Measurements from ENCODE around the gene HPS3. TPM values are rescaled to one million over a fixed set of nuclear protein-coding genes. Genes with fewer than 3 reads are reported as not detected.

HPS3 gene
- total RNA-seq, 4 donors from 2014 or later, result 7.3 to 15.8 (median 11.8) TPM

DNA sequence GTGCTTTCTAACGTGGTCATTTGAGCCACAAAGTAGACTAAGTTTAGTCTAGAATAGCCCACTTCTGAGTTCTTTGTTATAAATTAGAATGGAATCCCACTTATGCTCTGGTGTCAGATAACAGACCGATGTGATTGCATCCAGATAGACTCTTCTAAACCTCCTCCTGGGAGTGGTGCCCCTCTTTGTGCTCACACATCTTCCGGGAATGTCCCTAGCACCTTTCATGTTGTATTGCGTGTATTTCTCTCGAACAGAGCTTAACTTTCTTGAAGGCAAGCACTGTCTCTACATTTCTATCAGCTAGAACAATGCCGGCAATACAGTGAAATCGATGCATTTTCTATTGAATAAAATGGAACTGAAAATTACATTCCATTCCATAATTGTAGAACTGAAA, 69.2 kb downstream of the HPS3 start:
- Histone ChIP-seq H3K4me1 (peaks cover 3% of the 10 kb centered on the region), H3K4me3 (no peak overlapping the region), H3K36me3 (no peaks in the 10 kb centered on the region), H3K9me3 (no peaks in the 10 kb centered on the region), H3K27me3 (no peaks in the 10 kb centered on the region), H3K27ac (no peak overlapping the region)
- WGBS, result 56% methylated on average over 7 of the region's 7 CpGs
- TF ChIP-seq POLR2AphosphoS5 (IDR thresholded peaks at IDR 0.05) (no peak), EP300 (IDR thresholded peaks at IDR 0.05) (no peak), POLR2A (IDR thresholded peaks at IDR 0.05) (no peak)
- TF ChIP-seq, protein P1, sequence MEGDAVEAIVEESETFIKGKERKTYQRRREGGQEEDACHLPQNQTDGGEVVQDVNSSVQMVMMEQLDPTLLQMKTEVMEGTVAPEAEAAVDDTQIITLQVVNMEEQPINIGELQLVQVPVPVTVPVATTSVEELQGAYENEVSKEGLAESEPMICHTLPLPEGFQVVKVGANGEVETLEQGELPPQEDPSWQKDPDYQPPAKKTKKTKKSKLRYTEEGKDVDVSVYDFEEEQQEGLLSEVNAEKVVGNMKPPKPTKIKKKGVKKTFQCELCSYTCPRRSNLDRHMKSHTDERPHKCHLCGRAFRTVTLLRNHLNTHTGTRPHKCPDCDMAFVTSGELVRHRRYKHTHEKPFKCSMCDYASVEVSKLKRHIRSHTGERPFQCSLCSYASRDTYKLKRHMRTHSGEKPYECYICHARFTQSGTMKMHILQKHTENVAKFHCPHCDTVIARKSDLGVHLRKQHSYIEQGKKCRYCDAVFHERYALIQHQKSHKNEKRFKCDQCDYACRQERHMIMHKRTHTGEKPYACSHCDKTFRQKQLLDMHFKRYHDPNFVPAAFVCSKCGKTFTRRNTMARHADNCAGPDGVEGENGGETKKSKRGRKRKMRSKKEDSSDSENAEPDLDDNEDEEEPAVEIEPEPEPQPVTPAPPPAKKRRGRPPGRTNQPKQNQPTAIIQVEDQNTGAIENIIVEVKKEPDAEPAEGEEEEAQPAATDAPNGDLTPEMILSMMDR (IDR thresholded peaks at IDR 0.05), result no peak
- no peak for DNase-seq (ENCODE audit: low spot score in 2 of 2)

DNA sequence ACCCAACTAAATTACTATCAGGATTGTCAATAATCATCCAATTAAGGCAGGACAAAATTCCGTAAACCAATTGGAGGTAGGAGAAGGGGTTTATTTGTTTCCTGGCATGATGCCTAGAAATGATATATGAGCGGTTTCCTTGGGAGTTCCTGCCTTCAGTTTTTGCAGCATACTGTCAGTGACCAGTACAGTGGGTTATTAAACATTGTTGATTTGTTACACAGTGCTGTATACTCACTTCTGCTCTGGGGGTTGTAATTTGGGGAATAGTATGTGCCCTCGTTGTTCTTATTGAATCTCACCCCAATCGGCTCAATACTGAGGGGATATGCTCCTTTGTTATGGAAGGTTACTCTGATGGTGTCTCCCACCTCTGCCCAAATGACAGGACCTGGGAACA, 70.0 kb downstream of the HPS3 start:
- H3K27ac ChIP-seq, result no peak overlapping the region
- no peak overlapping the region for H3K4me3 ChIP-seq
- no peaks in the 10 kb centered on the region for H3K36me3 ChIP-seq
- 38% methylated on average over 4 of the region's 4 CpGs for WGBS
- DNase-seq (ENCODE audit: low spot score in 2 of 2), result no peak
- H3K27me3 ChIP-seq, result no peaks in the 10 kb centered on the region
- TF ChIP-seq, protein P1 (IDR thresholded peaks at IDR 0.05), result no peak
- no peak for TF ChIP-seq POLR2A (IDR thresholded peaks at IDR 0.05)
- no peak for TF ChIP-seq EP300 (IDR thresholded peaks at IDR 0.05)
- no peak for TF ChIP-seq POLR2AphosphoS5 (IDR thresholded peaks at IDR 0.05)
- H3K9me3 ChIP-seq, result no peaks in the 10 kb centered on the region
- H3K4me1 ChIP-seq, result peaks cover 3% of the 10 kb centered on the region

DNA sequence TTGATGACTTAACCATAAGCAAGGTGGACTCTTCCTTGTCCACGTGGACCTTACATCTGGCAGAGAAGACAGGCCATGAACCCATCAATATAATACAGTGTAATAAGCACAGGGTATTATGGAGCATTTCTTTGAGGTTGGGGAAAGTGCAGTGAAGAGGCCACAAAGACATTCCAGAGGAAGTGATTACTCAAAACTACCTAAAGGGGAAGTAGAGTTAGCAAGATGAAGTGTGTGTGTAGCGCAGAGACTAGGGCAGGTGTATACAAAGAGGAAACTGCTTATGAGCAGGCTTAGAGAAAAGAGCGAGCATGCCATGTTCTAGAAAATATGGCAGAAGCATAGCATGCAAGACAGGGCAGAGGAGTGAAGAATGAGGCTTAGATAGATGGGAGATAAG, 74.3 kb downstream of the HPS3 start:
- no peak overlapping the region for H3K4me3 ChIP-seq
- no peaks in the 10 kb centered on the region for H3K4me1 ChIP-seq
- DNase-seq (ENCODE audit: low spot score in 2 of 2), result no peak
- 84% methylated on average over 3 of the region's 3 CpGs for WGBS
- no peak overlapping the region for H3K27ac ChIP-seq
- H3K36me3 ChIP-seq, result no peaks in the 10 kb centered on the region
- H3K27me3 ChIP-seq, result no peaks in the 10 kb centered on the region
- H3K9me3 ChIP-seq, result no peaks in the 10 kb centered on the region
- no peak for TF ChIP-seq POLR2AphosphoS5 (IDR thresholded peaks at IDR 0.05)

DNA sequence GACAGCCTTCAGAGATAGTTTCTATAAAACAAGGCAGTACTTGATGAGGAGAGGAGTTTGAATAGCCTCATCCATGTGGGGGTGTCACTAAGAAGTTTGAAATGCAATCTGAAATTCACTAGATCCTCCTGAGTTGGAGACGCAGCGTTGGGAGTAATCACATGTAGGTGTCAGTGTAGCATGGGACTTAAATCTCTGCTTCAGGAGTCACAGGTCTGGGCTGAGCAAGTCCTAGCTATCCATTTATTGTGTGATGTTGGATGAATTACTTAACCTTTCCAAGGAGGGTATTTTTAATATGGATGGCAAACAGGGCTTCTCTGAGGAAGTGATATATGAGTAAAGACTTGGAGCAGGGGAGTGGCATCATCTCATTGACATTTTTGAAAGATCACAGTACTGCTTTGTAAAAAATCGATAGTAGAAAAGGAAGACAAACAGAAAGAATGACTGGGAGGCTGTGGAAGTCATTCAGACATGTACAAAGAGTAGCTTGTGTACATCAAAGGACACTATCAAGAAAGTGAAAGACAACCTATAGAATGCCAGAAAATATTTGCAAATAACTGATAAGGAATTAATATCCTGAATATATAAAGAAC, 75.1 kb downstream of the HPS3 start:
- H3K27me3 ChIP-seq, result no peaks in the 10 kb centered on the region
- WGBS, result 82% methylated on average over 3 of the region's 3 CpGs
- H3K9me3 ChIP-seq, result no peaks in the 10 kb centered on the region
- no peak for DNase-seq (ENCODE audit: low spot score in 2 of 2)
- H3K4me1 ChIP-seq, result no peaks in the 10 kb centered on the region
- H3K27ac ChIP-seq, result no peak overlapping the region
- H3K36me3 ChIP-seq, result no peaks in the 10 kb centered on the region
- TF ChIP-seq EP300 (IDR thresholded peaks at IDR 0.05) (no peak), POLR2A (IDR thresholded peaks at IDR 0.05) (no peak), POLR2AphosphoS5 (IDR thresholded peaks at IDR 0.05) (no peak)
- TF ChIP-seq, protein P1 (IDR thresholded peaks at IDR 0.05), result no peak
- H3K4me3 ChIP-seq, result no peak overlapping the region

DNA sequence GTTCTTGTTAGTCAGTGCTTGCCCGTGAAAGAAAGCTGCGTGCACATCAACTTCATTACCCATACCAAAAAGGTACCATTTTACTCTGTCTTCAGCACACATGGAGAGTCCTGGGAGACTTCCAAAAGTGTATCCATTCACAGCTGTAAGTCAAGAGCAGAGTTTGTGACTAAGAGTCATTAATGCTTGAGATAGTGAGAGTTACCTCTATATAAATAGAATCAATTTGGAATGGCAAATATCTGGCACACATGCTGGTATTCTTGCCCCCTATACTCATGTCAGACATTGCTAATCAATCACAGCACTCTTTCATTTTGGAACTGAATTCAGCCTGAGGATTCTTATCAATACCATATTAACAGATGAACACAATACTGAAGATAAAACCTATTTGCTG, 78.0 kb downstream of the HPS3 start:
- DNase-seq (ENCODE audit: low spot score in 2 of 2), result no peak
- Histone ChIP-seq H3K27ac (no peak overlapping the region), H3K36me3 (no peaks in the 10 kb centered on the region), H3K4me1 (no peaks in the 10 kb centered on the region), H3K9me3 (no peaks in the 10 kb centered on the region), H3K4me3 (no peak overlapping the region), H3K27me3 (no peaks in the 10 kb centered on the region)
- TF ChIP-seq POLR2A (IDR thresholded peaks at IDR 0.05) (no peak), POLR2AphosphoS5 (IDR thresholded peaks at IDR 0.05) (no peak)
- WGBS, result 98% methylated on average over 2 of the region's 2 CpGs

DNA sequence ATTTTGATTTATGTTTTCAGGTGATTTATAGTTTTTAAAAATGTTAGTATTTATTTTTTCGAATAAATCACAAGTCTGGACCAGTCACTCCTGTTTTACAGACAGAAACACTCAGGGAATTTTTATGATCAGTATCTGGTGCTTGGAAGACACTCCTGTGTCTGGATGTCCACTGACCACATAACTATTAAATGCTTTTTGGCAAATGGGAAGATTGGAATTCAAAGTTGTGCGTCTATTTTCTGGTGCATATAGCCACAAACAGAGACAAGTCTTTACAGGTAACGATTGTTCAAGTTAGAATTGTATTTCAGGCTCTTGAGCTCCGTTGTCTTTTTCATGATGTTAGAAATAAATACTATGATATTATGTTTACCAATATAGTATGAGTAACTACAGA, 80.0 kb downstream of the HPS3 start:
- Histone ChIP-seq H3K27me3 (no peaks in the 10 kb centered on the region), H3K27ac (no peak overlapping the region), H3K9me3 (no peaks in the 10 kb centered on the region), H3K36me3 (no peaks in the 10 kb centered on the region), H3K4me3 (no peak overlapping the region), H3K4me1 (no peaks in the 10 kb centered on the region)
- no peak for DNase-seq (ENCODE audit: low spot score in 2 of 2)
- TF ChIP-seq POLR2AphosphoS5 (IDR thresholded peaks at IDR 0.05), result no peak
- TF ChIP-seq, protein P1 (IDR thresholded peaks at IDR 0.05), result no peak
- no peak for TF ChIP-seq EP300 (IDR thresholded peaks at IDR 0.05)
- 59% methylated on average over 4 of the region's 4 CpGs for WGBS

Measured in suprapubic skin (tissue), 4 donors.